Activated CD8-positive, alpha-beta memory T cell treated with anti-CD3 and anti-CD28 coated beads for 36 hours (primary cell): Measurements from ENCODE around the gene CALHM3. TPM values are rescaled to one million over a fixed set of nuclear protein-coding genes. Genes with fewer than 3 reads are reported as not detected.

Source experiments
- CTCF ChIA-PET: fragments of 350-600 bp; sonication (Branson Sonifier 250); formaldehyde crosslinking; loops from one replicate; lab custom pipeline; 2021; ENCODE audit warnings: antibody characterized with exemption; lab: Charles Lee
- POLR2A ChIA-PET: fragments of 350-600 bp; sonication (Branson Sonifier 250); formaldehyde crosslinking; loops from one replicate; lab custom pipeline; 2021; ENCODE audit warnings: antibody characterized with exemption; lab: Charles Lee
- total RNA-seq, 2 experiments: library from RNA; stranded (reverse); gene quantifications; one replicate each; pipeline ENCODE4 v1.2.3, GENCODE V29; 2021

CALHM3 gene
- total RNA-seq, 2 experiments from 2014 or later, result 0.10 TPM; not detected in 1

GRCh38 chr10:103504181-103504783, 25.2 kb upstream of the CALHM3 start:
- CTCF ChIA-PET, result interaction anchor here (0.6 to 1.8 kb wide), 3 partner anchors 11 to 162 kb away, joined by 3 to 6 read pairs (median 3); partner anchors contain the start of gene NEURL1
- POLR2A ChIA-PET, result interaction anchor here (0.8 kb wide), 1 partner anchor 14 kb away, joined by 4 read pairs; no protein-coding TSS in a partner anchor

GRCh38 chr10:103503777-103504176, 24.7 kb upstream of the CALHM3 start:
- POLR2A ChIA-PET, result interaction anchor here (0.6 to 0.8 kb wide), 2 partner anchors 13 to 1448 kb away, joined by 4 read pairs; partner anchors contain the start of gene ARMH3
- CTCF ChIA-PET, result interaction anchor here (1.8 kb wide), 1 partner anchor 10 kb away, joined by 6 read pairs; the partner anchor contains the start of gene NEURL1

- CTCF ChIA-PET, result interaction anchor here (1.8 kb wide), 1 partner anchor 10 kb away, joined by 6 read pairs; the partner anchor contains the start of gene NEURL1
- POLR2A ChIA-PET, result interaction anchor here (0.6 kb wide), 1 partner anchor 1447 kb away, joined by 4 read pairs; the partner anchor contains the start of gene ARMH3
Measured at GRCh38 chr10:103502849-103503660, 24.0 kb upstream of the CALHM3 start.

GRCh38 chr10:103501186-103501585, 22.1 kb upstream of the CALHM3 start:
- POLR2A ChIA-PET, result interaction anchor here (0.6 kb wide), 1 partner anchor 11 kb away, joined by 3 read pairs; no protein-coding TSS in a partner anchor
- CTCF ChIA-PET, result no interaction called here

- POLR2A ChIA-PET, result interaction anchor here (0.6 kb wide), 1 partner anchor 10 kb away, joined by 3 read pairs; no protein-coding TSS in a partner anchor
- CTCF ChIA-PET, result no interaction called here
Measured at GRCh38 chr10:103500481-103500880, 21.4 kb upstream of the CALHM3 start.

- ChIA-PET CTCF (interaction anchor here (0.6 kb wide), 1 partner anchor 9 kb away, joined by 4 read pairs; no protein-coding TSS in a partner anchor), POLR2A (no interaction called here)
Measured at GRCh38 chr10:103499881-103500280, 20.8 kb upstream of the CALHM3 start.

- POLR2A ChIA-PET, result no interaction called here
Measured at GRCh38 chr10:103498936-103499638, 20.0 kb upstream of the CALHM3 start.

GRCh38 chr10:103497161-103497915, 18.3 kb upstream of the CALHM3 start:
- ChIA-PET POLR2A (no interaction called here), CTCF (interaction anchor here (1.6 kb wide), 1 partner anchor 12 kb away, joined by 6 read pairs; no protein-coding TSS in a partner anchor)

More at GRCh38 chr10:103498936-103499638, 20.0 kb upstream of the CALHM3 start:
- CTCF ChIA-PET, result interaction anchor here (0.6 kb wide), 1 partner anchor 8 kb away, joined by 4 read pairs; no protein-coding TSS in a partner anchor

GRCh38 chr10:103495321-103495720, 16.3 kb upstream of the CALHM3 start:
- CTCF ChIA-PET, result no interaction called here
- POLR2A ChIA-PET, result no interaction called here

- ChIA-PET POLR2A (no interaction called here), CTCF (interaction anchor here (2.1 kb wide), 1 partner anchor 10 kb away, joined by 6 read pairs; no protein-coding TSS in a partner anchor)
Measured at GRCh38 chr10:103493916-103494877, 15.2 kb upstream of the CALHM3 start.

GRCh38 chr10:103493362-103493915, 14.4 kb upstream of the CALHM3 start, which contains the start of gene NEURL1:
Gene NEURL1 (plus strand): TSS chr10:103493705. CDS start chr10:103494388, 683 bp downstream.
- POLR2A ChIA-PET, result interaction anchor here (1.0 kb wide), 1 partner anchor 300 kb away, joined by 3 read pairs; the partner anchor contains the start of gene NT5C2
- CTCF ChIA-PET, result interaction anchor here (1.1 to 2.1 kb wide), 2 partner anchors 9 to 11 kb away, joined by 4 to 6 read pairs; no protein-coding TSS in a partner anchor

- ChIA-PET CTCF (interaction anchor here (0.7 to 2.1 kb wide), 3 partner anchors 8 to 27 kb away, joined by 3 to 6 read pairs (median 4); no protein-coding TSS in a partner anchor), POLR2A (interaction anchor here (0.6 to 1.0 kb wide), 2 partner anchors 15 to 300 kb away, joined by 3 read pairs; partner anchors contain the start of gene NT5C2)
Measured at GRCh38 chr10:103492655-103493261, 13.7 kb upstream of the CALHM3 start.

- ChIA-PET CTCF (interaction anchor here (1.2 to 1.8 kb wide), 2 partner anchors 41 to 73 kb away, joined by 3 to 5 read pairs; no protein-coding TSS in a partner anchor), POLR2A (interaction anchor here (0.6 kb wide), 1 partner anchor 16 kb away, joined by 3 read pairs; no protein-coding TSS in a partner anchor)
Measured at GRCh38 chr10:103491729-103492364, 12.8 kb upstream of the CALHM3 start.

GRCh38 chr10:103490986-103491314, 11.9 kb upstream of the CALHM3 start:
- ChIA-PET POLR2A (interaction anchor here (0.6 to 1.1 kb wide), 3 partner anchors 10 to 309 kb away, joined by 3 to 4 read pairs (median 3); no protein-coding TSS in a partner anchor), CTCF (interaction anchor here (0.6 to 1.8 kb wide), 6 partner anchors 8 to 82 kb away, joined by 3 to 5 read pairs (median 4); no protein-coding TSS in a partner anchor)

GRCh38 chr10:103487410-103487708, 8.3 kb upstream of the CALHM3 start:
- ChIA-PET CTCF (no interaction called here), POLR2A (no interaction called here)
